Fibroblast of lung (primary cell): ENCODE measurements around the gene BBLN.

ENCODE experiments used
- EZH2 ChIP-seq: IDR thresholded peaks from 2 replicates; pipeline ENCODE4 v1.5.1; 2012; ENCODE audit warnings: low read length, control low read depth, mild to moderate bottlenecking; ENCODE audit errors: missing control alignments
- TF ChIP-seq, protein P1 (sequence below), 2 donors: IDR thresholded peaks in 1 of 2; conservative IDR thresholded peaks in 1 of 2; 1 replicate in 1 of 2; 2 replicates in 1 of 2; pipeline ENCODE4 v1.5.1; 2011 to 2012; ENCODE audit warnings: low read length in 2 of 2, control low read depth in 1 of 2, inconsistent platforms in 1 of 2, low read depth in 1 of 2, mild to moderate bottlenecking in 1 of 2

DNA sequence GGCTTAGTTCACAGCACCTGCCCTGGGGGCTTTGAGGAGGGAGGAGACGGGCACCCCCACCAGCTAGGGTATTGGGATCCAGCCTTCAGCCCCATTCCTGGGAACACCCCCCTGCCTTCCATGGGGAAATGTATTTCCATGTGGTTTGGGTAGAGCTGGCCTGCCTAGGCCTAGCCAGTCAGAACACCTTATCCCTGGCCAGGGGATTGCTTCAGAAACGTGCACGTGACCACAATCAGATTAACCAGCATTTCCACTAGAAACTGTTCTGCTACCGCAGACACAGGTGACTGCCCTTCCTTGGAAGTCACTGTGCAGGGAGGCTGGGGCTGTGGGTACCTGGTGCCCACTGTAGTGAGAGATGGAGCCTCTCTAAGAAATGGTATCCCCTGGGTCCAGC lies 14.0 kb downstream of the BBLN start:
- TF ChIP-seq, protein P1, sequence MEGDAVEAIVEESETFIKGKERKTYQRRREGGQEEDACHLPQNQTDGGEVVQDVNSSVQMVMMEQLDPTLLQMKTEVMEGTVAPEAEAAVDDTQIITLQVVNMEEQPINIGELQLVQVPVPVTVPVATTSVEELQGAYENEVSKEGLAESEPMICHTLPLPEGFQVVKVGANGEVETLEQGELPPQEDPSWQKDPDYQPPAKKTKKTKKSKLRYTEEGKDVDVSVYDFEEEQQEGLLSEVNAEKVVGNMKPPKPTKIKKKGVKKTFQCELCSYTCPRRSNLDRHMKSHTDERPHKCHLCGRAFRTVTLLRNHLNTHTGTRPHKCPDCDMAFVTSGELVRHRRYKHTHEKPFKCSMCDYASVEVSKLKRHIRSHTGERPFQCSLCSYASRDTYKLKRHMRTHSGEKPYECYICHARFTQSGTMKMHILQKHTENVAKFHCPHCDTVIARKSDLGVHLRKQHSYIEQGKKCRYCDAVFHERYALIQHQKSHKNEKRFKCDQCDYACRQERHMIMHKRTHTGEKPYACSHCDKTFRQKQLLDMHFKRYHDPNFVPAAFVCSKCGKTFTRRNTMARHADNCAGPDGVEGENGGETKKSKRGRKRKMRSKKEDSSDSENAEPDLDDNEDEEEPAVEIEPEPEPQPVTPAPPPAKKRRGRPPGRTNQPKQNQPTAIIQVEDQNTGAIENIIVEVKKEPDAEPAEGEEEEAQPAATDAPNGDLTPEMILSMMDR (conservative IDR thresholded peaks at IDR 0.05 in 1 of 2, IDR thresholded peaks at IDR 0.05 in 1 of 2; ENCODE audit: low read depth in 1 of 2, low read length in 2 of 2) = no peak
- TF ChIP-seq EZH2 = no peak
